Esophagus squamous epithelium (tissue), 4 donors: Measurements from ENCODE around the gene CTNNA3.

Experiments
- POLR2A ChIP-seq, 4 donors: fragments of 450-650 bp; IDR thresholded peaks; one replicate each; pipeline ENCODE4 v1.6.1; 2017; ENCODE audit warnings: antibody characterized with exemption in 4 of 4, mild to moderate bottlenecking in 4 of 4, moderate library complexity in 3 of 4
- TF ChIP-seq, protein P1 (sequence below), 6 experiments: fragments of 450-650 bp in 4 of 6; fragments of 200-600 bp in 2 of 6; sonication (generic) in 2 of 6; IDR thresholded peaks; one replicate each; pipeline ENCODE4 v1.5.1; 2016 to 2019; ENCODE audit warnings: antibody characterized with exemption in 6 of 6, mild to moderate bottlenecking in 4 of 6, moderate library complexity in 4 of 6

GRCh38 chr10:66151346-66151745, 1544.6 kb downstream of the CTNNA3 start:
- TF ChIP-seq, protein P1, sequence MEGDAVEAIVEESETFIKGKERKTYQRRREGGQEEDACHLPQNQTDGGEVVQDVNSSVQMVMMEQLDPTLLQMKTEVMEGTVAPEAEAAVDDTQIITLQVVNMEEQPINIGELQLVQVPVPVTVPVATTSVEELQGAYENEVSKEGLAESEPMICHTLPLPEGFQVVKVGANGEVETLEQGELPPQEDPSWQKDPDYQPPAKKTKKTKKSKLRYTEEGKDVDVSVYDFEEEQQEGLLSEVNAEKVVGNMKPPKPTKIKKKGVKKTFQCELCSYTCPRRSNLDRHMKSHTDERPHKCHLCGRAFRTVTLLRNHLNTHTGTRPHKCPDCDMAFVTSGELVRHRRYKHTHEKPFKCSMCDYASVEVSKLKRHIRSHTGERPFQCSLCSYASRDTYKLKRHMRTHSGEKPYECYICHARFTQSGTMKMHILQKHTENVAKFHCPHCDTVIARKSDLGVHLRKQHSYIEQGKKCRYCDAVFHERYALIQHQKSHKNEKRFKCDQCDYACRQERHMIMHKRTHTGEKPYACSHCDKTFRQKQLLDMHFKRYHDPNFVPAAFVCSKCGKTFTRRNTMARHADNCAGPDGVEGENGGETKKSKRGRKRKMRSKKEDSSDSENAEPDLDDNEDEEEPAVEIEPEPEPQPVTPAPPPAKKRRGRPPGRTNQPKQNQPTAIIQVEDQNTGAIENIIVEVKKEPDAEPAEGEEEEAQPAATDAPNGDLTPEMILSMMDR (IDR thresholded peaks at IDR 0.05) = no peak
- TF ChIP-seq POLR2A (IDR thresholded peaks at IDR 0.05) = no peak
